ENCODE data around the gene STK32C. TPM values are rescaled to one million over a fixed set of nuclear protein-coding genes. Genes with fewer than 3 reads are reported as not detected.

STK32C gene
- total and polyA plus RNA-seq, 3 donors from 2014 or later, result 33.9 to 49.0 (median 34.2) TPM

DNA sequence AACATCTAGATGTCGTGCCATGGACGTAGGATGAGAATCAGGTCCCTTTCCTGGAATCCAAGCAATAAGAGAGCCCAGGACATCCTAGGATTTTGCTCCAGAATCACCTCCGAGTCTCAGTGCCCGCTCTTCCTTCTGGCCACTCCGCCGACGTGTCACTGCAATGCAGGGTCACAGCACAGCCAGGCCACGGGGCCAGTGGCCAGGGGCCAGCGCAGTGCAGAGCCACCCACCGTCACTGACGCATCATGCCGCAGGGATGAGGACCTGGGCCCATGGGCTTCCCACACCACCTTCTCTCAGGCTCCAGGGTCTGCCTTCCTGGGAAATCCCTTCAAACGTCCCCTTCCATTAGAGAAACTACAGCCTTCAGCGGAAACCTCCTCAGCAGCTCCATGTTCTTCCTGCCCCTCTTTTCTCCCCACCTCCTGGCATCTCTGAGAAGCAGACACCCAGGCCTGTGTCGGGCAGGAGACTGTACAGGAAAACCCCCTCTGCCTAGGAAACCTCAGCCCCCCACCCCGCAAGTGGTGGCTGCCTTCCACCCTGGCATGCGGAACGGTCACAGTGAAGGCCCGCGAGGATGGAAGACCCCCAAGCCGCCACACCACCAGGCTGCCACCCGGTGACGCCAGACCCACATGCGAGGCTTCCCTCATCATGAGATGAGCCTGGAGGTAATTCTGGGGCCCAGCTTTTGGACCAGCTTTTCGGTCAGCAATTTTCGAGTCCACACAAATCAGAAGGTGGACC is 32.1 kb downstream of the STK32C start:
- Histone ChIP-seq H3K27ac (no peak overlapping the region), H3K4me3 (no peak overlapping the region), H3K36me3 (ENCODE audit: low read depth, missing control alignments) (no peaks in the 10 kb centered on the region), H3K27me3 (no peaks in the 10 kb centered on the region), H3K4me1 (no peaks in the 10 kb centered on the region), H3K9me3 (no peaks in the 10 kb centered on the region)
- TF ChIP-seq, protein P1, sequence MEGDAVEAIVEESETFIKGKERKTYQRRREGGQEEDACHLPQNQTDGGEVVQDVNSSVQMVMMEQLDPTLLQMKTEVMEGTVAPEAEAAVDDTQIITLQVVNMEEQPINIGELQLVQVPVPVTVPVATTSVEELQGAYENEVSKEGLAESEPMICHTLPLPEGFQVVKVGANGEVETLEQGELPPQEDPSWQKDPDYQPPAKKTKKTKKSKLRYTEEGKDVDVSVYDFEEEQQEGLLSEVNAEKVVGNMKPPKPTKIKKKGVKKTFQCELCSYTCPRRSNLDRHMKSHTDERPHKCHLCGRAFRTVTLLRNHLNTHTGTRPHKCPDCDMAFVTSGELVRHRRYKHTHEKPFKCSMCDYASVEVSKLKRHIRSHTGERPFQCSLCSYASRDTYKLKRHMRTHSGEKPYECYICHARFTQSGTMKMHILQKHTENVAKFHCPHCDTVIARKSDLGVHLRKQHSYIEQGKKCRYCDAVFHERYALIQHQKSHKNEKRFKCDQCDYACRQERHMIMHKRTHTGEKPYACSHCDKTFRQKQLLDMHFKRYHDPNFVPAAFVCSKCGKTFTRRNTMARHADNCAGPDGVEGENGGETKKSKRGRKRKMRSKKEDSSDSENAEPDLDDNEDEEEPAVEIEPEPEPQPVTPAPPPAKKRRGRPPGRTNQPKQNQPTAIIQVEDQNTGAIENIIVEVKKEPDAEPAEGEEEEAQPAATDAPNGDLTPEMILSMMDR (IDR thresholded peaks at IDR 0.05), result no peak
- 94 to 97% methylated on average over 20 to 26 of the region's 26 CpGs for WGBS, 2 donors
- DNase-seq, result no peak
- intact Hi-C loops (cut with DNase I; ENCODE audit: low total_unique reads), result no loop called here

DNA sequence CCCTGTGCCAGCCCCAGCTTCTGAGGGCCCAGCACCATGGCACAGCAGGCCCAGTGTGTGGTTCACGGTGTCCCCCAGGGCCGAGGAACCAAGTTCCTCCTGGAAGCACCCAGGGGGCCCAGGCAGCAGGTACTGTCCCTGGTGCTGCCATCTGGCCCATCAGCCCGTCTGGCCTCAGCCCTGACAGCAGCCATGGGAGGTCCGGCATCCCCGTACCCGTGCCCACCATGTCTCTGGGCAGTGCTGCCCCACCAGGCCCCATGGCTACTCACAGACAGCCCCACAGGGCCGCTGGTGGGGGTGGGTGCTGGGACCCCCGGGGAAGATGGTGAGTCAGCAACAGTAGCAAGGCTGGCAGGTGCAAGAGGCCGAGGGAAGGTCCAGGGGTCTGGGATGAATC is 32.8 kb downstream of the STK32C start:
- intact Hi-C loops (cut with DNase I; ENCODE audit: low total_unique reads), result no loop called here
- Histone ChIP-seq H3K4me1 (no peaks in the 10 kb centered on the region), H3K4me3 (no peak overlapping the region), H3K27ac (no peak overlapping the region), H3K36me3 (ENCODE audit: low read depth, missing control alignments) (no peaks in the 10 kb centered on the region), H3K9me3 (no peaks in the 10 kb centered on the region), H3K27me3 (no peaks in the 10 kb centered on the region)
- no peak for TF ChIP-seq POLR2A (IDR thresholded peaks at IDR 0.05)
- TF ChIP-seq, protein P1 (IDR thresholded peaks at IDR 0.05), result no peak
- DNase-seq, result no peak
- WGBS, 2 donors, result 89 to 96% methylated on average over 4 to 9 of the region's 9 CpGs

DNA sequence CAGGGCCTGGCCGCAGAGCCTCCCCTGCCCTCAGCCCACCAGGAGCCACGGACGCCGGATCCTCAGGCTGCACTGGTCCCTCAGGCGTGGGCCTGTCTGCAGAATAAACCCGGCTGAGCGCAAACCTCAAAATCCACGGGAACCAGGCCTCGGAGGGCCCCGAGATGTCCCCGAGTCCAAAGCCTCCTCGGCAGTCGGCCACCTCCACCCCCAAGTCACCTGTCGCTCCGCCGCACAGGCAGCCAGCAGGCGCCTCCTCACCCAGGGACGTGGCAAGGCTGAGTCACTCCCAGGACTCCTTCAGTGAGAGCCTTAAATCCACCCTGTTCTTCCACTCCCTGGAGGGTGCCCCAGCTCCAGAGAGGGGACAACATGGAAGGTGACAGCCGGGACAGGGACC is 33.2 kb downstream of the STK32C start:
- intact Hi-C loops (cut with DNase I; ENCODE audit: low total_unique reads), result no loop called here
- no peaks in the 10 kb centered on the region for H3K4me1 ChIP-seq
- H3K36me3 ChIP-seq (ENCODE audit: low read depth, missing control alignments), result no peaks in the 10 kb centered on the region
- TF ChIP-seq, protein P1 (IDR thresholded peaks at IDR 0.05), result no peak
- no peak for TF ChIP-seq POLR2A (IDR thresholded peaks at IDR 0.05)
- no peak overlapping the region for H3K4me3 ChIP-seq
- DNase-seq, result no peak
- no peak overlapping the region for H3K27ac ChIP-seq
- no peaks in the 10 kb centered on the region for H3K27me3 ChIP-seq
- WGBS, 2 donors, result 97 to 98% methylated on average over 6 to 19 of the region's 19 CpGs
- H3K9me3 ChIP-seq, result no peaks in the 10 kb centered on the region

DNA sequence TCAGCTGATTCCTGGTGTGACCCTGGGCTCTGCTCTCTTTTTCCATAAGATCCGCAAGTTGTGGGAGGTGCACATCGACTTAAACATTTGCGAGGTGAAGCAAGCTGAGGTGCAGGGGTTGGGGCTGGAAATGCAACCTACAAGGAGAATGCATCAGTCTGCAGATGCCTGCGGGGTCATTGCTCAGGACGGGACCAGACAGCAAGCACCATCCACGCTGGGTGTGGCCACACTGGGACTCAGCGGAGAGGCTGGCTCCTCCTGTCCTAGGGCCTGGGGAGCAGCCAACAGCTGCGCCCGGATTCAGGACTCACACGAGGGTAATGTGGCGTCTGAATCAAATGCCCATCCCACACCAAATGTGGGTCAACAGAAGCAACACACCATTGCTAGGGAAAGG is 33.8 kb downstream of the STK32C start:
- H3K4me3 ChIP-seq, result no peak overlapping the region
- no peaks in the 10 kb centered on the region for H3K4me1 ChIP-seq
- no peaks in the 10 kb centered on the region for H3K27me3 ChIP-seq
- TF ChIP-seq POLR2A (IDR thresholded peaks at IDR 0.05), result no peak
- TF ChIP-seq, protein P1 (IDR thresholded peaks at IDR 0.05), result no peak
- no peaks in the 10 kb centered on the region for H3K9me3 ChIP-seq
- DNase-seq, result no peak
- H3K36me3 ChIP-seq (ENCODE audit: low read depth, missing control alignments), result no peaks in the 10 kb centered on the region
- H3K27ac ChIP-seq, result no peak overlapping the region
- intact Hi-C loops (cut with DNase I; ENCODE audit: low total_unique reads), result no loop called here
- 85 to 96% methylated on average over 11 of the region's 11 CpGs for WGBS, 2 donors

Measured in testis (tissue), 3 donors.